IPS-NIHi11 (cell line): Measurements from ENCODE around the gene MOGAT2.
"Not testable (repeated sequence)": the region's sequence is repeated elsewhere in the genome, so short reads cannot be mapped to it uniquely, and the experiment has no call there.

Source experiments
- DNase-seq: peaks from one replicate; pipeline ENCODE4 v3.0.0; 2012; ENCODE audit warnings: mixed read lengths, low spot score

The MOGAT2 gene

DNA sequence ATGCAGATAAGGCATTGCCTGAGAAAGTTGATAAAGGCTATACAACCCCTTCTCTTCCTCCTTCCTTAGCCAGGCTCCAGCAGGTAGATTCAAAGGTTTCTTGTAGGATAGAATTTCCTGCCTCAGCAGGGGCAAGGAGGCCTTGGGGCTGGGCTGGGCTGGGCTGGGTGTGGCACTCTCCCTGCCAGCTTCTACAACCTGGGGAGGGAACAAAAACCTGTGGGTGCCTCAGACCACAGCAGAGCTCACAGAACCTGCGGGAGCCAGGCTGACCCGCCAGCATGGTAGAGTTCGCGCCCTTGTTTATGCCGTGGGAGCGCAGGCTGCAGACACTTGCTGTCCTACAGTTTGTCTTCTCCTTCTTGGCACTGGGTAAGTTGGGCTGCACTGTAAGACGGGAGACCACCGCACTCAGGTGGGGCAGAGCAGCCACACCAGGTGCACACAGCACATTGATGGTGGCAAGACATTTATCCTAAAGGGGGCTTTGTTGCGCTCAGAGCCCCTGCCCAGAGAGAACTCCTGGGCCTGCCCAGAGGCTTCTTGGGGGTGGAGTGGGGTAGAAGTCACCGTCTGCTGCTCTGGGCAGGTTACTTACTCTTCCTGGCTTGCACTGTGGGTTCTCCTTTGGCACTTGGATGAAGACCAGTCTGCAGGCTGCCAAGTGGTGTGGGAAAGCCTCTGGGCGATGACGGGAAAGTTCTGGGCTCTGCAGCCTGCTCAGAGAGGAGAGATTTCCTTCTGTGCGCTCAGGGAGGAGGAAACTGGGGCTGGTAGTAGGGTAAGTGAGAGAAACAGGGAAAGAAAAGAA, at the start of gene MOGAT2:
MOGAT2 (plus strand) TSS at position 231 of the 811 bp plus-strand sequence; CDS start at position 282, 51 bp downstream.
- DNase-seq: no peak

- peak; percentile 60 for DNase-seq
Measured at GRCh38 chr11:75668451-75669297, 49.0 kb upstream of the MOGAT2 start, which contains the start of gene MAP6. Gene MAP6, minus strand, starts transcription at chr11:75669038. Its CDS starts 669 bp downstream, at chr11:75668369.

GRCh38 chr11:75673977-75674582, 43.6 kb upstream of the MOGAT2 start:
- no peak for DNase-seq

- DNase-seq: no peak
Measured at GRCh38 chr11:75677275-75677674, 40.4 kb upstream of the MOGAT2 start.

GRCh38 chr11:75677909-75678308, 39.7 kb upstream of the MOGAT2 start:
- DNase-seq: no peak

GRCh38 chr11:75678620-75679259, 38.9 kb upstream of the MOGAT2 start:
- no peak for DNase-seq

DNA sequence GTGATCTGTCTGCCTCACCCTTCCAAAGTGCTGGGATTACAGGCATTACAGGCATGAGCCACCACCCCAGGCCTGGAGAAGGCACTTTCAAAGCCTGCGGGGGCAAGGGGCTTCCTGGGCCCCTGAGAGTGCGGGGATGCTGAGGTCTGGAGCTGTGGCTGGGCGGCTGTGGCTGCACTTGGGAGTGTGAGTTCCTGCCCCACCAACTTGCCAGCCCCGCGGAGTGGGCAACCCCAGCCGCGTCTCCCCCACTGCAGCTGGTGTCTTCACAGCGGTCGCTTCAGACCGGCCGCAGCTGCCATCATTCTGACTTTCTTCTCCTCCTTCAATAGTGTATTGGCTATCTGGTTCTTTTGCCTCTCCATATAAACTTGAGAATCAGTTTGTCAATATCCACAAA, 38.1 kb upstream of the MOGAT2 start:
- DNase-seq: no peak

DNA sequence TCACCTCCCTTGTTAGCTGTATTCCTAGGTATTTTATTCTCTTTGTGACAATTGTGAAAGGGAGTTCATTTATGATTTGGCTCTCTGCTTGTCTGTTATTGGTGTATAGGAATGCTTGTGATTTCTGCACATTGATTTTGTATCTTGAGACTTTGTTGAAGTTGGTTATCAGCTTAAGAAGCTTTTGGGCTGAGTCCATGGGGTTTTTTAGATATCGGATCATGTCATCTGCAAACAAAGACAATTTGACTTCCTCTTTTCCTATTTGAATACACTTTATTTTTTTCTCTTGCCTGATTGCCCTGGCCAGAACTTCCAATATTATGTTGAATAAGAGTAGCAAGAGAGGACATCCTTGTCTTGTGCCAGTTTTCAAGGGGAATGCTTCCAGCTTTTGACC, 33.8 kb upstream of the MOGAT2 start:
- DNase-seq: not testable (repeated sequence)

DNA sequence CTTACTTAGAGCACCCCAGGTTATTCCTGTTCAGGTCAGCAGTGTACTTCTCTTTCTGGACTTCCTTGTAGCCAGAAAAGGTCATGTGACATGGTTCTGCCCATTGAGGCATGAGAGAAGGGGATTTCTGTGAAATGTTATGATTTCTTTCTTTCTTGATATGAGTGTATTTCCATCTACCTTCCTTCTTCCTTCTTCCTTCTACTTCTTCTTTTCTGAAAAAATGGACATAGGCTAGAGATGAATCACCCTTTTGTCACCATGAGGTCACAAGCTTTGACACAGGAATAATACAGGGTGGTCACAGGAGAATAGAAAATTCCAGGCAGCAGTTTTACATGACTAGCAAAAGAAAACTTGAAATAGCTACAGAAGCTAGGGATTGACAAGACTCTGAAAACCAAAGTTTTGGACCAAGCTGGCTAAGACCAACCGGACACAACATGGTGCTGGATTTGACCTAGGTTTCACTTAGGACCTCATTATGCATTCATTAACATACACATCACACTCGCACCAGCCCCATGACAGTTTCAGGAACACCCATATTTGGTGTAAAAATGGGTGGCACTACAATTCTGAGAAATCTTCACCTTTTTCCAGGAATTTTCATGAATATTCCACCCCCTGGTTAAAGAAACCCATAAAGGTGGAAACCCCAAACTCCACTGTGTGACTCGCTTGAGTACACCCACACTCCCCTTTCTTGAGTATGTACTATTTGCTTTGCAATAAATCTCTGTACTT, 27.6 kb upstream of the MOGAT2 start:
- DNase-seq: no peak

DNA sequence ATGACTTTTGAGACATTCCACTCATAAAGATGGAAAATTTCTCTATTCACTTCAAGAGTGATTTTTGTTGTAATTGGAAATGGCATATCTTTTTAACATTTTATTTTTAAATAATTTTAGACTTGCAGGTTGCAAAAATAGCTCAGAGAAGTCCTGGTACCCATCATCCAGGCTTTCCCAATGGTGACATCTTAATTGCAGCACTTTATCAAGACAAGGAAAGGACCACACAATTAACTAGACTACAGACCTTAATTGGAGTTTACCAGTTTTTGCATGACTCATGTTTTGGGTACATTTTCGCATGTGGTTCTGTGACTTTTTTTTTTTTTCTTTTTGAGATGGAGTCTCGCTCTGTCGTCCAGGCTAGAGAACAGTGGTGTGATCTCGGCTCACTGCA, 25.8 kb upstream of the MOGAT2 start:
- DNase-seq: no peak

- DNase-seq: no peak
Measured at GRCh38 chr11:75697906-75698581, 19.6 kb upstream of the MOGAT2 start.

- no peak for DNase-seq
Measured at GRCh38 chr11:75700940-75701339, 16.7 kb upstream of the MOGAT2 start.

GRCh38 chr11:75703695-75704237, 13.9 kb upstream of the MOGAT2 start:
- DNase-seq: no peak

GRCh38 chr11:75705541-75705940, 12.1 kb upstream of the MOGAT2 start:
- no peak for DNase-seq

- peak; percentile 94 for DNase-seq
Measured at GRCh38 chr11:75706260-75706729, 11.3 kb upstream of the MOGAT2 start.

DNA sequence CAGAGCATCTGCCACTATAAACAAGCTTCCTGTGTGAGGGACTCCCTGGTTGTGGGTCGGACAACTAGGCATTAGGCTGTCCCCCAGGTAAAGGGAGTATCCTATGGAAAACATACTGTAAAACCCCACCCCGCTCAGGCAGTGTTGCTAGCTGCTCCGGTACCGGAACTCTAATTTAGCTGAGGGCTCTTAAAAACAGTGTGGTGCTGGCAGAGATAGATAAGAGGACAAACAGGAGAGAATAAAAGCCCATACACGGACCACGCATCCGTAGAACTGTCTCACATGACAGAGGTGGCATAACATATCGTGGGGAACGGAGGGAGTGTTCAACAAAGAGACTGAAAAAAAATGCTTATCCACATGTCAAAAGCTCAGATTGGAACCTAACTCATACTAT, 3.4 kb upstream of the MOGAT2 start:
- no peak for DNase-seq

DNA sequence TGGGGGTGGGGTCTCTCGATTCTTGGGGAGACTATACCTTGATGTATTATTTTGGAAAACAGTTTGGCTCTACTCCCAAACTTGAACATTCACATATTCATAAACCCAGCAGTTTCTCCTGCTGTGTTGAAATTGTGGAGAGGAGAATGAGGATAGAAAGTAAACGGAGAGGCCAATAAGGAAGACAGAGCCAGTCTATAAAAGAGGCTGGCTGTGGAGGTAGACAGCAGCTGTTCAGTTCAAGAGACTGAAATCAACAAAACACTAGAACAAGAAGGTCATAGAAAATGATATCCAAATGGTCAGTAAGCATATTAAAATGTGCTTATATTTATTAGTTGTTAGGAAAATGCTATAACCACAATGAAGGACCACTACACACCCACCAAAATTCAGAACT, 1.9 kb upstream of the MOGAT2 start:
- DNase-seq: no peak

DNA sequence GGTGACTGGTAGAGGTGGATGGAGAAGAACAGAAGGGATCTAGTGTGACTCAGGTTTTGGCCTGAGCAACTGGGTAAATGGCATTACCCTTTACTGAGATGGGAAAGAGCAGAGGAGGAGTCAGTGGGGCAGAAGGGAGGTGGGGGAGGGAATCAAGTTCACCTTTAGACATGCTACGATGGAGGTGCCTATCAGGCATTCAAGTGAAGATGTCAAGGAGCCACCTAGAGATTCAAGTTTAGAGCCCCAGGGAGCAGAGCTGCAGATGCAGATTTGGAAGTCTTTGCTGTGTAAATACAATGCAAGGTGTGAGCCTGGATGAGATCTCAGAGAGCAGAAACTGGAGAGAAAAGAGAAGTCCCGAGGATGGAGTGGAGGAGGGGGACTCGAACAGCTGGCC, 979 bp upstream of the MOGAT2 start:
- no peak for DNase-seq

DNA sequence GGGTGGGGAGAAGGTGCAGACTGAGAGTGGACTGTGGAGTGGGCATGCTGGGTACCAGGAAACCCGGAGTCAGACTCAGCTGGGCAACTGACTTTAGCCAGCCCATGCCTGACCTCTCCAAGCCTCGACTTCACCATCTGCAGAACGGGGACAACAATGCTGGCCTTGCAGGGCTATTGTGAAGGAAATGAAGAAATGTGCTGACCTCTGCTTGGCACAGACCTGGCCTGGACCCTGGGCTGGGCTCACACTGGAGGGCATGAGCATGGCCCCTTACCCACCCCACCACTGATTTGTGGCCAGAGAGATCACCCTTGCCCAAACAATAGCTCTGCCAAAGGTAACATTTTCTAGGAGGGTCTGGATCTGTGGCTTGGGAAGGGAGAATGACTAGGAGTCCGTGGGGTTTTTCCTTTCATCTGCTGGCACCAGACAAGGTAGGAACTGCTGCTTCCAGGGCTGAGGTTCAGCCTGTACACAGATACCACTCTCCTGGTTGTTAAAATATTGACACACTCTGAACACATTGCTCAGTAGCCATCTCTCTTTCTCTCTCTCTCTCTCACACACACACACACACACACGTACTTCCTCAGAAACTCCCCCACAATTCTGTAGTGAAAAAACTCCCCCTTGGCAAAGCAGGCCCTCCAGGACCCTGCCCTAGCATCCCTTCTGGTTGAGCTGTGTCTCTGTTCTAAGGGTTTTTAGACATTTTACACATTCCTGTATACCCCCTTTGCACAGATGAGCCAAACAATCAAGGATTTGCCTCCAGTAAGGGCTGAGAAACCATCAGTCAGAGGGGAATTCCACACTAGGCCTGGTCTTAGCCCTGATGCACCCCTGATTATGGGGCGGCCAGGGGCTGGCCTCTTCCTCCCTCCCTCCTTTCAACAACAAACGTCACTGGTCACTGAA, 1.0 kb downstream of the MOGAT2 start:
- DNase-seq: no peak
